8988T (cell line): ENCODE data around the gene BLID.

ENCODE experiments used
- DNase-seq: peaks from one replicate; pipeline ENCODE4 v3.0.0; 2011

The BLID gene

DNA sequence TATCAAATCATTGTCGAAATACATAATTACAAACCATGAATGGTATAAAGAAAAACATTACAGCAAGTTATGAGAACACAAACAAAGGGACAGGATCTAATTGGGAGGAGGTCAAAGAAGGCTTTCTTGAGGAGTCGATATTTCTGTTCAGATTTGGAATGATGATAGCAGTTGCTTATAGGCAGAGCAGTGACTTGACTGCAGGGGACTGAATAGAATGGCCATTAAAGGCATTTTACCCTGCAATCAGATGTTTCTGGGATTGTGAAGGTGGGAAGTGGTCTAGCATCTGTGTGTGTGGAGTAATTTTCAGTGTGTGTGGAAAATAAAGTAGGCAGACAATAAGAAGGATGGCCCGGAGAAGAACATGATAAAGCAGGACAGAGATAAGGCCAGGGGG, 41.0 kb downstream of the BLID start:
- DNase-seq: no peak

DNA sequence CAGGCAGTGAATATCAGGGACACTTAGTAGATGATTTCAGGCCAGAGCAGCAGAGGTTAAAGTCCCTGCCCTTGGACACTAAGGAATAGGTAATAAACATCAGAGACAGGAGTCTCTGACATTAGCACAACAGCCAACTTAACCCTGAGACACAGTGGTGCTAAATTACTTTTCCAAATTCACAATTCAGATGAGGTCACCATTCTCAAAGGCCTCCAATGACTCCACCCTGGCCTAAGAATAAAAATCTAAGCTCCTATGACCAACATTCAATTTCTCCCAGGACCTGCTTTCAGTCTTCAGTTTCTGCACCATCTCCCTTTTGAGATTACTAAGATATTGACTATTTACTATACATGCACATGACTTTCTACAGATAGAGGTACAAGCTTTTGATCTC, 42.0 kb downstream of the BLID start:
- DNase-seq: no peak

DNA sequence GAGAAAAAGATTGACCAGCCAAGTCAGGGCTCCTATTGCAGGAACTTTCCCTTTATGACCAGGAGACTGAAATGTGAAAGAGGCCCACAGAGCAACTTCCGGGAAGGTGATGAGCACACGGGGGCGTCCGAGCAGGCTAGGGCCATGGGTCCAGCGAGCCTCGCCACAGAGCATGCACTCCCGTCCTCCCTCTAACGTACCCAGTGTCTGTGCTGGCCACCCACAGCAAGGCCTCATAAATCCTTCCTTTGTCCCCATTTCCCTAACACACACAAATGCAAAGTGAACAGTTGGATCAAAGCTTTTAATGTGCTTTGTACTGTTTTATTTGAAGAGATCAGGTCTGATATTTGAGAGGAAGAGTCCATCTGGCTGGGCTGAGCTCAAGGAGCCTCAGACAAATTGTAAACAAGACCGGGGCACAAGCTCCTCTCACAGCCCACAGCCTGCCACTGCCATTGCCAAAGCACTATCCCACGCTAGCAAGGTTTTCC, 44.3 kb downstream of the BLID start:
- DNase-seq: no peak

- no peak for DNase-seq
These were observed 46.2 kb downstream of the BLID start for GRCh38 chr11:122069707-122070360.

DNA sequence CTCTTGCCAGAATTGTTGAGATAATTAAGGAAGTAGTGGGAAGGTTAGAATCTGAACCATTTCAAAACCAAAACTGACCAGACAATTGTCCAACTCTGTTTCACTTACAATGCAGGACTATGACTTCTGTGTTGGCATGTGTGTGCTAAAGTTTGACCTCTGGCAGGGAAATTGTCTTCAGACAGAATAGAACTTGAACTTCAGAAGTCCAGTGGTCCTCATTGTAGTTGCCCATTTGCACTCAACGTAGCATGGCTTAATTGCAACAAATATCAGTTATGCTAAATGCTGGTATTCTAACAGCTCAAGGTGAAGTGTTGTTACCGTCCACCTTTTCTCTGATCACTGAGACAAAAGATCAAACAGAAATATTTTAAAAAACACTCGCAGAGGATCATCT, 47.2 kb downstream of the BLID start:
- DNase-seq: no peak

- no peak for DNase-seq
These were observed 47.9 kb downstream of the BLID start for GRCh38 chr11:122068141-122068540.
